ENCODE measurements around the gene PSG4.
"Not testable (repeated sequence)": the region's sequence is repeated elsewhere in the genome, so short reads cannot be mapped to it uniquely, and the experiment has no call there.

Gene PSG4

GRCh38 chr19:43219136-43219535 lies 13.7 kb upstream of the PSG4 start:
- H3K4me1 Mint-ChIP-seq (ENCODE audit: low read depth); H3K4me3 Mint-ChIP-seq; H3K27ac Mint-ChIP-seq; intact Hi-C loops (cut with micrococcal nuclease); H3K27me3 Mint-ChIP-seq; H3K36me3 Mint-ChIP-seq (ENCODE audit: low read depth): not testable (repeated sequence)
- H3K9me3 Mint-ChIP-seq, result peaks cover 20% of the 10 kb centered on the region

- H3K9me3 Mint-ChIP-seq; H3K36me3 Mint-ChIP-seq (ENCODE audit: low read depth); H3K27me3 Mint-ChIP-seq; H3K27ac Mint-ChIP-seq; H3K4me1 Mint-ChIP-seq (ENCODE audit: low read depth); H3K4me3 Mint-ChIP-seq; intact Hi-C loops (cut with micrococcal nuclease): not testable (repeated sequence)
Observed at GRCh38 chr19:43215881-43216280, 10.4 kb upstream of the PSG4 start.

- Mint-ChIP-seq H3K4me3 (no peak overlapping the region), H3K27ac (no peak overlapping the region), H3K9me3 (peaks cover 7% of the 10 kb centered on the region), H3K27me3 (peaks cover 14% of the 10 kb centered on the region), H3K36me3 (ENCODE audit: low read depth) (no peaks in the 10 kb centered on the region), H3K4me1 (ENCODE audit: low read depth) (no peaks in the 10 kb centered on the region)
- intact Hi-C loops (cut with micrococcal nuclease), result no loop called here
Observed at GRCh38 chr19:43207991-43208390, 2.6 kb upstream of the PSG4 start.

- H3K4me1 Mint-ChIP-seq (ENCODE audit: low read depth); intact Hi-C loops (cut with micrococcal nuclease); H3K36me3 Mint-ChIP-seq (ENCODE audit: low read depth); H3K4me3 Mint-ChIP-seq; H3K27ac Mint-ChIP-seq; H3K9me3 Mint-ChIP-seq: not testable (repeated sequence)
- H3K27me3 Mint-ChIP-seq, result peaks cover 14% of the 10 kb centered on the region
Observed at GRCh38 chr19:43207174-43207573, 1.7 kb upstream of the PSG4 start.

- H3K4me1 Mint-ChIP-seq (ENCODE audit: low read depth); H3K36me3 Mint-ChIP-seq (ENCODE audit: low read depth); H3K9me3 Mint-ChIP-seq; intact Hi-C loops (cut with micrococcal nuclease); H3K27me3 Mint-ChIP-seq; H3K27ac Mint-ChIP-seq; H3K4me3 Mint-ChIP-seq: not testable (repeated sequence)
Observed at GRCh38 chr19:43203611-43204010, 1.8 kb downstream of the PSG4 start.

- H3K4me1 Mint-ChIP-seq (ENCODE audit: low read depth); H3K4me3 Mint-ChIP-seq; H3K27me3 Mint-ChIP-seq; H3K9me3 Mint-ChIP-seq; H3K27ac Mint-ChIP-seq; H3K36me3 Mint-ChIP-seq (ENCODE audit: low read depth); intact Hi-C loops (cut with micrococcal nuclease): not testable (repeated sequence)
Observed at GRCh38 chr19:43201891-43202290, 3.5 kb downstream of the PSG4 start.

- intact Hi-C loops (cut with micrococcal nuclease); H3K36me3 Mint-ChIP-seq (ENCODE audit: low read depth); H3K4me3 Mint-ChIP-seq; H3K27me3 Mint-ChIP-seq; H3K9me3 Mint-ChIP-seq; H3K27ac Mint-ChIP-seq; H3K4me1 Mint-ChIP-seq (ENCODE audit: low read depth): not testable (repeated sequence)
Observed at GRCh38 chr19:43201337-43201801, 4.1 kb downstream of the PSG4 start.

- H3K27me3 Mint-ChIP-seq; H3K36me3 Mint-ChIP-seq (ENCODE audit: low read depth); intact Hi-C loops (cut with micrococcal nuclease); H3K4me1 Mint-ChIP-seq (ENCODE audit: low read depth); H3K27ac Mint-ChIP-seq; H3K9me3 Mint-ChIP-seq; H3K4me3 Mint-ChIP-seq: not testable (repeated sequence)
Observed at GRCh38 chr19:43198686-43199419, 6.6 kb downstream of the PSG4 start.

GRCh38 chr19:43197666-43198397 lies 7.6 kb downstream of the PSG4 start:
- H3K36me3 Mint-ChIP-seq (ENCODE audit: low read depth); H3K27ac Mint-ChIP-seq; intact Hi-C loops (cut with micrococcal nuclease); H3K4me3 Mint-ChIP-seq; H3K27me3 Mint-ChIP-seq; H3K9me3 Mint-ChIP-seq; H3K4me1 Mint-ChIP-seq (ENCODE audit: low read depth): not testable (repeated sequence)

- H3K4me1 Mint-ChIP-seq (ENCODE audit: low read depth); H3K4me3 Mint-ChIP-seq; H3K27ac Mint-ChIP-seq; H3K9me3 Mint-ChIP-seq; H3K27me3 Mint-ChIP-seq; intact Hi-C loops (cut with micrococcal nuclease); H3K36me3 Mint-ChIP-seq (ENCODE audit: low read depth): not testable (repeated sequence)
Observed at GRCh38 chr19:43194397-43194796, 11.0 kb downstream of the PSG4 start.

GRCh38 chr19:43192381-43193155 lies 12.9 kb downstream of the PSG4 start:
- H3K27me3 Mint-ChIP-seq; H3K27ac Mint-ChIP-seq; H3K4me3 Mint-ChIP-seq; H3K4me1 Mint-ChIP-seq (ENCODE audit: low read depth); H3K36me3 Mint-ChIP-seq (ENCODE audit: low read depth); intact Hi-C loops (cut with micrococcal nuclease); H3K9me3 Mint-ChIP-seq: not testable (repeated sequence)

- H3K27ac Mint-ChIP-seq; H3K4me3 Mint-ChIP-seq; intact Hi-C loops (cut with micrococcal nuclease): not testable (repeated sequence)
Observed at GRCh38 chr19:43188092-43188491, 17.3 kb downstream of the PSG4 start.

GRCh38 chr19:43186311-43186935 lies 19.0 kb downstream of the PSG4 start, which contains the start of gene PSG5:
PSG5 (minus strand) TSS chr19:43186536; CDS start chr19:43186405, 131 bp downstream.
- H3K27me3 Mint-ChIP-seq; intact Hi-C loops (cut with micrococcal nuclease); H3K4me3 Mint-ChIP-seq; H3K4me1 Mint-ChIP-seq (ENCODE audit: low read depth); H3K36me3 Mint-ChIP-seq (ENCODE audit: low read depth); H3K27ac Mint-ChIP-seq; H3K9me3 Mint-ChIP-seq: not testable (repeated sequence)

More at GRCh38 chr19:43188092-43188491, 17.3 kb downstream of the PSG4 start:
- H3K36me3 Mint-ChIP-seq (ENCODE audit: low read depth); H3K4me1 Mint-ChIP-seq (ENCODE audit: low read depth); H3K9me3 Mint-ChIP-seq; H3K27me3 Mint-ChIP-seq: not testable (repeated sequence)
